T-cell (primary cell): ENCODE measurements around the gene GIGYF2. TPM values are rescaled to one million over a fixed set of nuclear protein-coding genes. Genes with fewer than 3 reads are reported as not detected.
"Not testable (repeated sequence)": the region's sequence is repeated elsewhere in the genome, so short reads cannot be mapped to it uniquely, and the experiment has no call there.

ENCODE experiments used
- ATAC-seq, 4 experiments: fragments of 200-7000 bp in 3 of 4; fragments of 150-1000 bp in 1 of 4; cut with Tn5 transposase; replicated peaks in 1 of 4; 1 replicate in 3 of 4; 2 replicates in 1 of 4; pipeline ENCODE4 v1.10.0; 2021; ENCODE audit warnings: moderate library complexity in 3 of 4, mild to moderate bottlenecking in 2 of 4, moderate number of reproducible peaks in 1 of 4
- CTCF ChIA-PET, 2 donors: fragments of 300-600 bp; sonication (Branson Sonifier 250); formaldehyde crosslinking; loops; one replicate each; lab custom pipeline; 2022; ENCODE audit warnings: antibody characterized with exemption in 2 of 2; lab: Charles Lee
- POLR2A ChIA-PET, 2 donors: fragments of 300-600 bp; sonication (Branson Sonifier 250); formaldehyde crosslinking; loops; one replicate each; lab custom pipeline; 2022; ENCODE audit warnings: antibody characterized with exemption in 2 of 2; lab: Charles Lee
- DNase-seq, 35 experiments: peaks; one replicate each; pipeline versions ENCODE4 v3.0.0 to v3.0.0-alpha.2; 2013 to 2023
- H3K27ac ChIP-seq: one replicate; pipeline ENCODE4 v1.5.1; 2013; ENCODE audit warnings: low read length
- H3K27me3 ChIP-seq, 2 experiments: replicated peaks in 1 of 2; 1 replicate in 1 of 2; 2 replicates in 1 of 2; pipeline versions ENCODE4 v1.6.1 to v1.7.0; 2013; ENCODE audit warnings: low read length in 1 of 2, mixed read lengths in 1 of 2; ENCODE audit not compliant: control insufficient read depth in 2 of 2, insufficient read depth in 2 of 2; ENCODE audit errors: extremely low read depth in 1 of 2
- H3K36me3 ChIP-seq, 2 donors: 1 replicate in 1 of 2; 2 replicates in 1 of 2; pipeline versions ENCODE4 v1.6.1 to v1.7.0; 2013; ENCODE audit warnings: low read length in 1 of 2; ENCODE audit not compliant: control insufficient read depth in 2 of 2, insufficient read depth in 1 of 2; ENCODE audit errors: extremely low read depth in 1 of 2
- H3K4me1 ChIP-seq, 2 experiments: 1 replicate in 1 of 2; 2 replicates in 1 of 2; pipeline versions ENCODE4 v1.6.1 to v1.7.0; 2013; ENCODE audit warnings: low read length in 2 of 2, mixed read lengths in 1 of 2; ENCODE audit not compliant: insufficient read depth in 2 of 2, control insufficient read depth in 1 of 2; ENCODE audit errors: extremely low read depth in 1 of 2
- H3K4me3 ChIP-seq, 2 donors: 1 replicate in 1 of 2; 2 replicates in 1 of 2; pipeline versions ENCODE4 v1.5.1 to v1.7.0; 2013; ENCODE audit warnings: mild to moderate bottlenecking in 2 of 2, low read length in 1 of 2, moderate library complexity in 1 of 2; ENCODE audit not compliant: control insufficient read depth in 1 of 2; ENCODE audit errors: extremely low read depth in 1 of 2
- H3K9me3 ChIP-seq: 2 replicates; pipeline ENCODE4 v1.7.0; 2013
- H3K27ac Mint-ChIP-seq, 2 donors: one replicate each; pipeline ENCODE4 v1.8.0; 2020 to 2021; ENCODE audit warnings: mild to moderate bottlenecking in 2 of 2, mixed read lengths in 2 of 2
- H3K27me3 Mint-ChIP-seq, 2 donors: one replicate each; pipeline ENCODE4 v1.8.0; 2021 to 2022; ENCODE audit warnings: mixed read lengths in 2 of 2
- H3K36me3 Mint-ChIP-seq: one replicate; pipeline ENCODE4 v1.8.0; 2021; ENCODE audit warnings: mixed read lengths
- H3K4me1 Mint-ChIP-seq, 3 donors: one replicate each; pipeline ENCODE4 v1.8.0; 2020 to 2022; ENCODE audit warnings: mixed read lengths in 3 of 3, mild to moderate bottlenecking in 1 of 3
- H3K4me3 Mint-ChIP-seq, 3 donors: one replicate each; pipeline ENCODE4 v1.8.0; 2020 to 2022; ENCODE audit warnings: mild to moderate bottlenecking in 3 of 3, mixed read lengths in 3 of 3, moderate library complexity in 3 of 3
- H3K9me3 Mint-ChIP-seq, 3 donors: one replicate each; pipeline ENCODE4 v1.8.0; 2020 to 2022; ENCODE audit warnings: mixed read lengths in 3 of 3
- WGBS: methylation state at CpG from one replicate; pipeline ENCODE4 v1.1.5; 2013; ENCODE audit warnings: missing lambda C conversion rate; ENCODE audit not compliant: insufficient coverage; 5-methylcytosine and 5-hydroxymethylcytosine counted together
- total RNA-seq, 35 experiments: library from RNA in 6 of 35; stranded (reverse) in 6 of 35; fragments of 120-200 nt in 1 of 35; gene quantifications; one replicate each; pipeline versions ENCODE4 v1.2.1 to v1.2.4 and lab custom pipeline; 2013 to 2026

Gene GIGYF2
- total RNA-seq, 5 donors from 2014 or later (not counting 1 experiment from before 2014, with no cell fraction given): 57.8 to 76.8 (median 68.7) TPM

- Mint-ChIP-seq H3K4me3 (no peak overlapping the region), H3K27ac (no peak overlapping the region), H3K36me3 (no peaks in the 10 kb centered on the region), H3K4me1 (no peaks in the 10 kb centered on the region), H3K27me3 (peaks cover 7 to 10% of the 10 kb centered on the region in 2 donors), H3K9me3 (no peaks in the 10 kb centered on the region)
- DNase-seq (no peak), ATAC-seq (no peak)
- H3K27ac ChIP-seq: no peak overlapping the region
- no peaks in the 10 kb centered on the region for H3K4me1 ChIP-seq
- WGBS: 74% methylated on average over 5 of the region's 6 CpGs
- H3K4me3 ChIP-seq: no peak overlapping the region
- ChIA-PET CTCF (no interaction called here), POLR2A (no interaction called here)
- no peaks in the 10 kb centered on the region for H3K9me3 ChIP-seq
- H3K36me3 ChIP-seq: no peaks in the 10 kb centered on the region
- H3K27me3 ChIP-seq: peaks cover 0 to 20% of the 10 kb centered on the region in 2 experiments
These were observed 22.6 kb upstream of the GIGYF2 start for GRCh38 chr2:232674491-232674890.

GRCh38 chr2:232675381-232675780 is 21.8 kb upstream of the GIGYF2 start:
- Mint-ChIP-seq H3K27ac (no peak overlapping the region), H3K4me1 (no peaks in the 10 kb centered on the region), H3K36me3 (no peaks in the 10 kb centered on the region)

GRCh38 chr2:232680006-232680405 is 17.1 kb upstream of the GIGYF2 start:
- Mint-ChIP-seq H3K27me3 (peaks cover 20 to 25% of the 10 kb centered on the region in 2 donors), H3K36me3 (no peaks in the 10 kb centered on the region), H3K4me3 (no peak overlapping the region), H3K9me3 (no peaks in the 10 kb centered on the region), H3K4me1 (no peaks in the 10 kb centered on the region), H3K27ac (no peak overlapping the region)
- no peak overlapping the region for H3K27ac ChIP-seq
- no peak overlapping the region for H3K4me3 ChIP-seq
- no peaks in the 10 kb centered on the region for H3K36me3 ChIP-seq
- peaks cover 0 to 26% of the 10 kb centered on the region in 2 experiments for H3K27me3 ChIP-seq
- ATAC-seq: no peak
- POLR2A ChIA-PET: no interaction called here
- no peaks in the 10 kb centered on the region for H3K4me1 ChIP-seq
- CTCF ChIA-PET: interaction anchor here in 1 of 2 donors (0.5 kb wide), 1 partner anchor 1940 kb away, joined by 5 read pairs; no protein-coding TSS in a partner anchor
- no peaks in the 10 kb centered on the region for H3K9me3 ChIP-seq
- 89% methylated on average over 3 of the region's 7 CpGs for WGBS
- no peak for DNase-seq

More at GRCh38 chr2:232675381-232675780, 21.8 kb upstream of the GIGYF2 start:
- no peak overlapping the region for H3K4me3 ChIP-seq
- H3K36me3 ChIP-seq: no peaks in the 10 kb centered on the region
- DNase-seq: no peak
- H3K9me3 ChIP-seq: no peaks in the 10 kb centered on the region
- ChIA-PET POLR2A (no interaction called here), CTCF (no interaction called here)
- Mint-ChIP-seq H3K9me3 (no peaks in the 10 kb centered on the region), H3K27me3 (peaks cover 11 to 13% of the 10 kb centered on the region in 2 donors), H3K4me3 (no peak overlapping the region)
- H3K4me1 ChIP-seq: no peaks in the 10 kb centered on the region
- H3K27ac ChIP-seq: no peak overlapping the region
- WGBS: 88% methylated on average over 8 of the region's 10 CpGs
- no peak for ATAC-seq
- peaks cover 0 to 17% of the 10 kb centered on the region in 2 experiments for H3K27me3 ChIP-seq

- POLR2A ChIA-PET: no interaction called here
- no peaks in the 10 kb centered on the region for H3K9me3 Mint-ChIP-seq
- WGBS: 85% methylated on average over 8 of the region's 10 CpGs
These were observed 15.6 kb upstream of the GIGYF2 start for GRCh38 chr2:232681527-232681926.

GRCh38 chr2:232683368-232683767 is 13.8 kb upstream of the GIGYF2 start:
- peaks cover 0 to 19% of the 10 kb centered on the region in 2 experiments for H3K27me3 ChIP-seq
- no peaks in the 10 kb centered on the region for H3K36me3 Mint-ChIP-seq

More at GRCh38 chr2:232681527-232681926, 15.6 kb upstream of the GIGYF2 start:
- Mint-ChIP-seq H3K4me1 (no peaks in the 10 kb centered on the region), H3K27ac (no peak overlapping the region), H3K27me3 (peaks cover 20 to 25% of the 10 kb centered on the region in 2 donors), H3K36me3 (no peaks in the 10 kb centered on the region), H3K4me3 (no peak overlapping the region)
- Histone ChIP-seq H3K27me3 (peaks cover 0 to 20% of the 10 kb centered on the region in 2 experiments), H3K27ac (no peak overlapping the region), H3K36me3 (no peaks in the 10 kb centered on the region), H3K4me3 (no peak overlapping the region), H3K4me1 (no peaks in the 10 kb centered on the region), H3K9me3 (no peaks in the 10 kb centered on the region)
- CTCF ChIA-PET: no interaction called here
- ATAC-seq: no peak
- DNase-seq: no peak

GRCh38 chr2:232685391-232685790 is 11.7 kb upstream of the GIGYF2 start:
- H3K36me3 Mint-ChIP-seq, CTCF ChIA-PET, DNase-seq, H3K27ac ChIP-seq, H3K9me3 ChIP-seq, H3K4me1 Mint-ChIP-seq, H3K27ac Mint-ChIP-seq, H3K4me3 ChIP-seq, ATAC-seq, POLR2A ChIA-PET, H3K4me1 ChIP-seq, H3K4me3 Mint-ChIP-seq, H3K36me3 ChIP-seq, H3K9me3 Mint-ChIP-seq: not testable (repeated sequence)
- H3K27me3 ChIP-seq: peaks cover 0 to 13% of the 10 kb centered on the region in 2 experiments
- peaks cover 12 to 13% of the 10 kb centered on the region in 2 donors for H3K27me3 Mint-ChIP-seq
- 100% methylated on average over 1 of the region's 6 CpGs for WGBS

More at GRCh38 chr2:232683368-232683767, 13.8 kb upstream of the GIGYF2 start:
- ATAC-seq: no peak
- no CpG with 5 or more reads among the region's 1 CpG for WGBS
- Histone ChIP-seq H3K36me3 (no peaks in the 10 kb centered on the region), H3K27ac (no peak overlapping the region), H3K4me3 (no peak overlapping the region), H3K4me1 (no peaks in the 10 kb centered on the region), H3K9me3 (no peaks in the 10 kb centered on the region)
- no peaks in the 10 kb centered on the region for H3K9me3 Mint-ChIP-seq
- CTCF ChIA-PET: no interaction called here
- DNase-seq: no peak
- H3K4me1 Mint-ChIP-seq: no peaks in the 10 kb centered on the region
- no peak overlapping the region for H3K27ac Mint-ChIP-seq
- POLR2A ChIA-PET: no interaction called here
- H3K27me3 Mint-ChIP-seq: peaks cover 20 to 24% of the 10 kb centered on the region in 2 donors
- no peak overlapping the region for H3K4me3 Mint-ChIP-seq
